IMR-90 (cell line): ENCODE results near the gene PGBD5. TPM values are rescaled to one million over a fixed set of nuclear protein-coding genes. Genes with fewer than 3 reads are reported as not detected.

Source experiments
- ATAC-seq: fragments of 200-7000 bp; cut with Tn5 transposase; 2 replicates; pipeline ENCODE4 v1.9.1; 2020; ENCODE audit warnings: low read depth, mild to moderate bottlenecking, moderate library complexity
- BruUV-seq: library from RNA; stranded (reverse); fragments of 400-500 nt; replicated peaks from 2 replicates; lab custom pipeline; 2021; lab: Mats Ljungman, UMichigan
- CTCF ChIA-PET: fragments of 300-600 bp; formaldehyde crosslinking; extraction: SDS; loops from one replicate; lab custom pipeline; 2021; ENCODE audit warnings: antibody characterized with exemption; lab: Yijun Ruan, JAX
- POLR2A ChIA-PET: fragments of 300-600 bp; sonication (Branson Sonifier 250); formaldehyde crosslinking; loops from one replicate; lab custom pipeline; 2022; ENCODE audit warnings: antibody characterized with exemption; ENCODE audit not compliant: unreplicated experiment; lab: Charles Lee
- DNase-seq: peaks from one replicate; pipeline ENCODE4 v3.0.0; 2013
- H2AFZ ChIP-seq: replicated peaks from 2 replicates; pipeline ENCODE3; 2013; ENCODE audit warnings: low read length, mild to moderate bottlenecking; ENCODE audit not compliant: poor library complexity
- H2AK5ac ChIP-seq: 2 replicates; pipeline ENCODE4 v1.6.1; 2013; ENCODE audit warnings: low read depth, low read length, inconsistent platforms
- H2AK9ac ChIP-seq: replicated peaks from 2 replicates; pipeline ENCODE3; 2013; ENCODE audit warnings: mild to moderate bottlenecking, low read depth, low read length, moderate library complexity; ENCODE audit not compliant: poor library complexity
- H2BK120ac ChIP-seq: 2 replicates; pipeline ENCODE4 v1.6.1; 2013; ENCODE audit warnings: low read depth, low read length, inconsistent platforms
- H2BK15ac ChIP-seq: 3 replicates; pipeline ENCODE4 v1.6.1; 2013; ENCODE audit warnings: low read depth, low read length, inconsistent platforms
- H2BK20ac ChIP-seq: 2 replicates; pipeline ENCODE4 v1.6.1; 2013; ENCODE audit warnings: low read depth, mild to moderate bottlenecking, inconsistent platforms, low read length, moderate library complexity
- H2BK5ac ChIP-seq: 2 replicates; pipeline ENCODE4 v1.6.1; 2013; ENCODE audit warnings: mild to moderate bottlenecking, low read depth, low read length, inconsistent platforms; ENCODE audit not compliant: poor library complexity, severe bottlenecking
- H3K14ac ChIP-seq: replicated peaks from 2 replicates; pipeline ENCODE4 v1.6.1; 2013; ENCODE audit warnings: low read depth, low read length, inconsistent platforms
- H3K18ac ChIP-seq: 2 replicates; pipeline ENCODE4 v1.6.1; 2013; ENCODE audit warnings: low read depth, low read length, control low read depth
- H3K23ac ChIP-seq: 2 replicates; pipeline ENCODE4 v1.6.1; 2013; ENCODE audit warnings: low read depth, low read length, inconsistent platforms
- H3K27ac ChIP-seq: 2 replicates; pipeline ENCODE4 v1.5.1; 2013; ENCODE audit warnings: mild to moderate bottlenecking, control low read depth, low read length; ENCODE audit not compliant: insufficient read depth
- H3K27me3 ChIP-seq: 2 replicates; pipeline ENCODE4 v1.6.1; 2013; ENCODE audit warnings: low read length; ENCODE audit not compliant: control insufficient read depth, insufficient read depth
- H3K36me3 ChIP-seq: 2 replicates; pipeline ENCODE4 v1.6.1; 2013; ENCODE audit warnings: low read length, mixed read lengths; ENCODE audit not compliant: control insufficient read depth, insufficient read depth
- H3K4ac ChIP-seq: 2 replicates; pipeline ENCODE4 v1.6.1; 2013; ENCODE audit warnings: low read depth, low read length, inconsistent platforms
- H3K4me1 ChIP-seq: 2 replicates; pipeline ENCODE4 v1.6.1; 2013; ENCODE audit warnings: low read length, mixed read lengths; ENCODE audit not compliant: control insufficient read depth, insufficient read depth
- H3K4me2 ChIP-seq: 2 replicates; pipeline ENCODE4 v1.6.1; 2013; ENCODE audit warnings: low read depth, mild to moderate bottlenecking, control low read depth, low read length, moderate library complexity
- H3K4me3 ChIP-seq: 2 replicates; pipeline ENCODE4 v1.5.1; 2013; ENCODE audit warnings: low read depth, mild to moderate bottlenecking, control low read depth, low read length, moderate library complexity; ENCODE audit not compliant: insufficient read depth
- H3K56ac ChIP-seq: 2 replicates; pipeline ENCODE4 v1.6.1; 2013; ENCODE audit warnings: low read length, inconsistent platforms; ENCODE audit not compliant: insufficient read depth; ENCODE audit errors: extremely low read depth
- H3K79me1 ChIP-seq, 2 experiments: 2 replicates each; pipeline ENCODE4 v1.6.1; 2013; ENCODE audit warnings: low read length in 2 of 2, inconsistent platforms in 1 of 2, low read depth in 1 of 2
- H3K9ac ChIP-seq: 2 replicates; pipeline ENCODE4 v1.6.1; 2013; ENCODE audit warnings: low read depth, low read length, control low read depth
- H3K9me1 ChIP-seq: 2 replicates; pipeline ENCODE4 v1.6.1; 2013; ENCODE audit warnings: low read length, inconsistent platforms; ENCODE audit not compliant: insufficient read depth
- H3K9me3 ChIP-seq: 2 replicates; pipeline ENCODE4 v1.6.1; 2013; ENCODE audit warnings: low read length; ENCODE audit not compliant: control insufficient read depth, insufficient read depth
- H4K20me1 ChIP-seq: 2 replicates; pipeline ENCODE4 v1.6.1; 2013; ENCODE audit warnings: low read length, inconsistent platforms; ENCODE audit not compliant: insufficient read depth
- H4K5ac ChIP-seq: 2 replicates; pipeline ENCODE4 v1.6.1; 2013; ENCODE audit warnings: mild to moderate bottlenecking, low read depth, low read length, control low read depth
- H4K8ac ChIP-seq, 2 experiments: 2 replicates each; pipeline ENCODE4 v1.6.1; 2013; ENCODE audit warnings: low read depth in 2 of 2, low read length in 2 of 2, control low read depth in 1 of 2, inconsistent platforms in 1 of 2
- H4K91ac ChIP-seq: 2 replicates; pipeline ENCODE4 v1.6.1; 2013; ENCODE audit warnings: low read depth, low read length, inconsistent platforms; ENCODE audit not compliant: insufficient read depth
- BHLHE40 ChIP-seq: fragments of 150-350 bp; IDR thresholded peaks from 2 replicates; pipeline ENCODE4 v1.6.1; 2016; ENCODE audit warnings: mild to moderate bottlenecking, low read depth, low read length
- CEBPB ChIP-seq: IDR thresholded peaks from 2 replicates; pipeline ENCODE4 v1.6.1; 2012; ENCODE audit warnings: low read depth, low read length, improper control_type of control experiment
- CHD1 ChIP-seq: IDR thresholded peaks from 2 replicates; pipeline ENCODE4 v1.6.1; 2012; ENCODE audit warnings: low read depth, low read length, improper control_type of control experiment
- CTCF ChIP-seq: conservative IDR thresholded peaks from 2 replicates; pipeline ENCODE4 v1.5.1; 2012; ENCODE audit warnings: mild to moderate bottlenecking, low read depth, low read length, improper control_type of control experiment
- FOS ChIP-seq: fragments of 150-350 bp; IDR thresholded peaks from 2 replicates; pipeline ENCODE4 v1.6.1; 2016; ENCODE audit warnings: low read depth, low read length
- MAFK ChIP-seq: IDR thresholded peaks from 2 replicates; pipeline ENCODE4 v1.6.1; 2012; ENCODE audit warnings: low read depth, low read length, improper control_type of control experiment
- MAZ ChIP-seq: IDR thresholded peaks from 2 replicates; pipeline ENCODE4 v1.6.1; 2012; ENCODE audit warnings: low read depth, mild to moderate bottlenecking, low read length, improper control_type of control experiment, moderate library complexity, borderline replicate concordance
- MXI1 ChIP-seq: IDR thresholded peaks from 2 replicates; pipeline ENCODE4 v1.6.1; 2012; ENCODE audit warnings: low read depth, mild to moderate bottlenecking, low read length, moderate library complexity, borderline replicate concordance
- NFE2L2 ChIP-seq: fragments of 150-350 bp; IDR thresholded peaks from 2 replicates; pipeline ENCODE4 v1.6.1; 2016; ENCODE audit warnings: low read depth, mild to moderate bottlenecking, low read length
- POLR2A ChIP-seq: IDR thresholded peaks from 2 replicates; pipeline ENCODE4 v1.6.1; 2012; ENCODE audit warnings: mild to moderate bottlenecking, low read depth, low read length
- RAD21 ChIP-seq: IDR thresholded peaks from 2 replicates; pipeline ENCODE4 v1.6.1; 2012; ENCODE audit warnings: low read length, improper control_type of control experiment
- RCOR1 ChIP-seq: IDR thresholded peaks from 2 replicates; pipeline ENCODE4 v1.6.1; 2012; ENCODE audit warnings: mild to moderate bottlenecking, low read length, improper control_type of control experiment; ENCODE audit not compliant: insufficient replicate concordance
- RFX5 ChIP-seq: IDR thresholded peaks from 2 replicates; pipeline ENCODE4 v1.8.0; 2012; ENCODE audit warnings: low read depth, mild to moderate bottlenecking, low read length, moderate library complexity
- SMC3 ChIP-seq: fragments of 150-350 bp; IDR thresholded peaks from 2 replicates; pipeline ENCODE4 v1.6.1; 2016; ENCODE audit warnings: low read depth, mild to moderate bottlenecking, antibody characterized with exemption, low read length, moderate library complexity
- WGBS, 2 experiments: methylation state at CpG; one replicate each; pipeline versions ENCODE4 v1.1.5 to v1.1.7; 2013; ENCODE audit warnings: missing lambda C conversion rate in 2 of 2; ENCODE audit not compliant: insufficient read length in 1 of 2; ENCODE audit errors: extremely low coverage in 2 of 2; 5-methylcytosine and 5-hydroxymethylcytosine counted together
- dilution Hi-C: fragments of 300-500 bp; cut with HindIII; formaldehyde crosslinking; loops from one replicate; pipeline ENCODE4 v1.14.3; 2018; ENCODE audit warnings: low sequenced_read_pairs; ENCODE audit not compliant: unreplicated experiment
- in situ Hi-C: fragments of 300-500 bp; cut with MboI; formaldehyde crosslinking; loops from 3 replicates; pipeline ENCODE4 v1.14.3; 2019; ENCODE audit warnings: low sequenced_read_pairs, inconsistent platforms, mixed read lengths
- intact Hi-C: fragments of 100-400 bp; cut with micrococcal nuclease; formaldehyde crosslinking; loops from 2 replicates; pipeline ENCODE4 v1.10.0; 2022
- polyA plus RNA-seq, 3 experiments: library from polyadenylated mRNA; depleted of rRNA; stranded (reverse); fragments of >200 nt; gene quantifications; 2 replicates each; pipeline ENCODE4 v1.2.3, GENCODE V29; 2012; ENCODE audit warnings: low replicate concordance in 1 of 3
- total RNA-seq: library from RNA; depleted of rRNA; stranded (reverse); fragments of >200 nt; gene quantifications from 2 replicates; pipeline ENCODE4 v1.2.3, GENCODE V29; 2012
- TF ChIP-seq, protein P1 (sequence below): fragments of 150-350 bp; IDR thresholded peaks from 2 replicates; pipeline ENCODE4 v1.6.1; 2017; ENCODE audit warnings: mild to moderate bottlenecking, antibody characterized with exemption, low read length, low read depth
- TF ChIP-seq, protein P2 (sequence below): fragments of 150-350 bp; IDR thresholded peaks from 2 replicates; pipeline ENCODE4 v1.6.1; 2016; ENCODE audit warnings: low read depth, mild to moderate bottlenecking, low read length, moderate library complexity, borderline replicate concordance

Gene PGBD5
- total and polyA plus RNA-seq, 2 of the 4 experiments (the other 2 are of a cell fraction), result 0.18 to 0.36 TPM

DNA sequence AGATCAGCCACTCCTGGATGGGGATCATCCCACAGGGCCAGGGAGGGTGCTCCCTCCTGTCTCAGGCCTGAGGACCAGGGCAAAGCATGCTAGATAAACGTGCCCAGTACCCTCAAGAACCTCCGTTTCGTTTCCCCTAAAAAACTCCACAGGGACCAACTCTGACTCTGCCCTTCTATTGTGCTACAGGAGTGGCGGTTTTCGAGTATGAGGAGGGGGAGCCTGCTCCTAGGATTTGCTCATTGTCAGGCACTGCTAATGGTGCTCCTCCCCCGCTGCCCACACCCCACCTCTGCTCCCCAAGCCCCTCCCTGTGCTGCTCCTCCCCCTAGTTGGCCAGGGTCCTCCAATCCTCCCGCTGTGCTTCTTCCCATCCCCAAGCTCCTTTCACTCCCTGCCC is 32.0 kb downstream of the PGBD5 start:
- ATAC-seq, result no peak
- H4K5ac ChIP-seq, result no peak overlapping the region
- intact Hi-C loops, result no loop called here

More for the DNA sequence above, 32.0 kb downstream of the PGBD5 start:
- H2AK9ac ChIP-seq, result no peak overlapping the region
- peaks cover 6% of the 10 kb centered on the region for H3K9me3 ChIP-seq
- H3K79me1 ChIP-seq, result no peaks in the 10 kb centered on the region
- no peaks in the 10 kb centered on the region for H3K27me3 ChIP-seq
- H3K4me3 ChIP-seq, result no peak overlapping the region
- H2BK20ac ChIP-seq, result no peak overlapping the region
- H4K91ac ChIP-seq, result no peak overlapping the region
- H2AFZ ChIP-seq, result no peak overlapping the region
- in situ Hi-C loops (no loop called here), dilution Hi-C loops (no loop called here)
- no peak overlapping the region for H2BK15ac ChIP-seq
- no peak overlapping the region for H2BK5ac ChIP-seq
- H2AK5ac ChIP-seq, result no peak overlapping the region
- H3K23ac ChIP-seq, result no peak overlapping the region
- WGBS, 2 experiments, result 57% methylated on average over 1 of the region's 7 CpGs; no CpG with 5 or more reads in 1 of the 2 experiments
- TF ChIP-seq MXI1 (no peak), NFE2L2 (no peak), RFX5 (no peak), FOS (no peak), CEBPB (no peak), MAZ (no peak), POLR2A (no peak), MAFK (no peak), CHD1 (no peak), BHLHE40 (no peak), CTCF (no peak), SMC3 (no peak), RAD21 (no peak), RCOR1 (no peak)
- TF ChIP-seq, protein P1, sequence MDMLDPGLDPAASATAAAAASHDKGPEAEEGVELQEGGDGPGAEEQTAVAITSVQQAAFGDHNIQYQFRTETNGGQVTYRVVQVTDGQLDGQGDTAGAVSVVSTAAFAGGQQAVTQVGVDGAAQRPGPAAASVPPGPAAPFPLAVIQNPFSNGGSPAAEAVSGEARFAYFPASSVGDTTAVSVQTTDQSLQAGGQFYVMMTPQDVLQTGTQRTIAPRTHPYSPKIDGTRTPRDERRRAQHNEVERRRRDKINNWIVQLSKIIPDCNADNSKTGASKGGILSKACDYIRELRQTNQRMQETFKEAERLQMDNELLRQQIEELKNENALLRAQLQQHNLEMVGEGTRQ, result no peak
- TF ChIP-seq, protein P2, sequence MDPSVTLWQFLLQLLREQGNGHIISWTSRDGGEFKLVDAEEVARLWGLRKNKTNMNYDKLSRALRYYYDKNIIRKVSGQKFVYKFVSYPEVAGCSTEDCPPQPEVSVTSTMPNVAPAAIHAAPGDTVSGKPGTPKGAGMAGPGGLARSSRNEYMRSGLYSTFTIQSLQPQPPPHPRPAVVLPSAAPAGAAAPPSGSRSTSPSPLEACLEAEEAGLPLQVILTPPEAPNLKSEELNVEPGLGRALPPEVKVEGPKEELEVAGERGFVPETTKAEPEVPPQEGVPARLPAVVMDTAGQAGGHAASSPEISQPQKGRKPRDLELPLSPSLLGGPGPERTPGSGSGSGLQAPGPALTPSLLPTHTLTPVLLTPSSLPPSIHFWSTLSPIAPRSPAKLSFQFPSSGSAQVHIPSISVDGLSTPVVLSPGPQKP, result no peak
- no peak overlapping the region for H3K4ac ChIP-seq
- no peak for DNase-seq
- BruUV-seq, result no TSS peak
- no peaks in the 10 kb centered on the region for H3K4me1 ChIP-seq
- ChIA-PET CTCF (no interaction called here), POLR2A (interaction anchor here (0.5 kb wide), 1 partner anchor 835 kb away, joined by 3 read pairs; the partner anchor contains the start of gene ABCB10)
- H4K8ac ChIP-seq, result no peak overlapping the region
- no peaks in the 10 kb centered on the region for H3K9me1 ChIP-seq
- no peak overlapping the region for H3K18ac ChIP-seq
- no peak overlapping the region for H3K14ac ChIP-seq
- H3K9ac ChIP-seq, result no peak overlapping the region
- H2BK120ac ChIP-seq, result no peak overlapping the region
- H3K27ac ChIP-seq, result no peak overlapping the region
- H4K20me1 ChIP-seq, result no peaks in the 10 kb centered on the region
- no peak overlapping the region for H3K4me2 ChIP-seq
- no peak overlapping the region for H3K56ac ChIP-seq
- no peaks in the 10 kb centered on the region for H3K36me3 ChIP-seq
